Measurements from ENCODE around the gene MCF2L.

Gene MCF2L

DNA sequence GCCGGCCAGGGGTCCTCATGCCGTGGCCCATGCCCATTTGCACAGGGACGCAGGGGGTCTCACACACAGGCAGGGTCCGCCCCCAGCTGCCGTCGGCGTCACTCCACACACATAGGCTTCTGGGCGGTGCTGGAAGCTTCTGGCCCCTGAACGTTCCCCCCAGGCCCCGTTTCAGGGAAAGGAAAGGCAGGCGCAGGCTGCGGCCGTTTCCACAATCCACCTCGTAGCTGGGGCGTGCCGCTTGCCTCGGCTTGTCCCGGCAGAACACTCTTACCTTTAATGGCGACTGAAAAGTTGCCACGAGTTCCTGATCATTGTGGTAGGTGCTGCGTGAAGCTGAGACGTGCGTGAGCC, 53.4 kb downstream of the MCF2L start:
- no peak overlapping the region for H3K4me3 ChIP-seq (replicated peaks; ENCODE audit: insufficient read depth, low read length)
- TF ChIP-seq POLR2AphosphoS5 (IDR thresholded peaks at IDR 0.05; ENCODE audit: low read depth) (no peak), SPI1 (IDR thresholded peaks at IDR 0.05; ENCODE audit: borderline replicate concordance, low read depth) (no peak), GABPA (IDR thresholded peaks at IDR 0.05; ENCODE audit: low read depth) (no peak)
- TF ChIP-seq, protein P1, sequence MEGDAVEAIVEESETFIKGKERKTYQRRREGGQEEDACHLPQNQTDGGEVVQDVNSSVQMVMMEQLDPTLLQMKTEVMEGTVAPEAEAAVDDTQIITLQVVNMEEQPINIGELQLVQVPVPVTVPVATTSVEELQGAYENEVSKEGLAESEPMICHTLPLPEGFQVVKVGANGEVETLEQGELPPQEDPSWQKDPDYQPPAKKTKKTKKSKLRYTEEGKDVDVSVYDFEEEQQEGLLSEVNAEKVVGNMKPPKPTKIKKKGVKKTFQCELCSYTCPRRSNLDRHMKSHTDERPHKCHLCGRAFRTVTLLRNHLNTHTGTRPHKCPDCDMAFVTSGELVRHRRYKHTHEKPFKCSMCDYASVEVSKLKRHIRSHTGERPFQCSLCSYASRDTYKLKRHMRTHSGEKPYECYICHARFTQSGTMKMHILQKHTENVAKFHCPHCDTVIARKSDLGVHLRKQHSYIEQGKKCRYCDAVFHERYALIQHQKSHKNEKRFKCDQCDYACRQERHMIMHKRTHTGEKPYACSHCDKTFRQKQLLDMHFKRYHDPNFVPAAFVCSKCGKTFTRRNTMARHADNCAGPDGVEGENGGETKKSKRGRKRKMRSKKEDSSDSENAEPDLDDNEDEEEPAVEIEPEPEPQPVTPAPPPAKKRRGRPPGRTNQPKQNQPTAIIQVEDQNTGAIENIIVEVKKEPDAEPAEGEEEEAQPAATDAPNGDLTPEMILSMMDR (IDR thresholded peaks at IDR 0.05; ENCODE audit: insufficient read depth, low read length): no peak
- TF ChIP-seq, protein P2, sequence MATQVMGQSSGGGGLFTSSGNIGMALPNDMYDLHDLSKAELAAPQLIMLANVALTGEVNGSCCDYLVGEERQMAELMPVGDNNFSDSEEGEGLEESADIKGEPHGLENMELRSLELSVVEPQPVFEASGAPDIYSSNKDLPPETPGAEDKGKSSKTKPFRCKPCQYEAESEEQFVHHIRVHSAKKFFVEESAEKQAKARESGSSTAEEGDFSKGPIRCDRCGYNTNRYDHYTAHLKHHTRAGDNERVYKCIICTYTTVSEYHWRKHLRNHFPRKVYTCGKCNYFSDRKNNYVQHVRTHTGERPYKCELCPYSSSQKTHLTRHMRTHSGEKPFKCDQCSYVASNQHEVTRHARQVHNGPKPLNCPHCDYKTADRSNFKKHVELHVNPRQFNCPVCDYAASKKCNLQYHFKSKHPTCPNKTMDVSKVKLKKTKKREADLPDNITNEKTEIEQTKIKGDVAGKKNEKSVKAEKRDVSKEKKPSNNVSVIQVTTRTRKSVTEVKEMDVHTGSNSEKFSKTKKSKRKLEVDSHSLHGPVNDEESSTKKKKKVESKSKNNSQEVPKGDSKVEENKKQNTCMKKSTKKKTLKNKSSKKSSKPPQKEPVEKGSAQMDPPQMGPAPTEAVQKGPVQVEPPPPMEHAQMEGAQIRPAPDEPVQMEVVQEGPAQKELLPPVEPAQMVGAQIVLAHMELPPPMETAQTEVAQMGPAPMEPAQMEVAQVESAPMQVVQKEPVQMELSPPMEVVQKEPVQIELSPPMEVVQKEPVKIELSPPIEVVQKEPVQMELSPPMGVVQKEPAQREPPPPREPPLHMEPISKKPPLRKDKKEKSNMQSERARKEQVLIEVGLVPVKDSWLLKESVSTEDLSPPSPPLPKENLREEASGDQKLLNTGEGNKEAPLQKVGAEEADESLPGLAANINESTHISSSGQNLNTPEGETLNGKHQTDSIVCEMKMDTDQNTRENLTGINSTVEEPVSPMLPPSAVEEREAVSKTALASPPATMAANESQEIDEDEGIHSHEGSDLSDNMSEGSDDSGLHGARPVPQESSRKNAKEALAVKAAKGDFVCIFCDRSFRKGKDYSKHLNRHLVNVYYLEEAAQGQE (IDR thresholded peaks at IDR 0.05; ENCODE audit: insufficient replicate concordance, low read depth): no peak
- H3K27ac ChIP-seq (replicated peaks): no peak overlapping the region
- peaks cover 13% of the 10 kb centered on the region for H3K27me3 ChIP-seq (ENCODE audit: insufficient read depth, poor library complexity, severe bottlenecking)
- DNase-seq (ENCODE audit: low read depth in 1 of 2, low spot score in 1 of 2): no peak

DNA sequence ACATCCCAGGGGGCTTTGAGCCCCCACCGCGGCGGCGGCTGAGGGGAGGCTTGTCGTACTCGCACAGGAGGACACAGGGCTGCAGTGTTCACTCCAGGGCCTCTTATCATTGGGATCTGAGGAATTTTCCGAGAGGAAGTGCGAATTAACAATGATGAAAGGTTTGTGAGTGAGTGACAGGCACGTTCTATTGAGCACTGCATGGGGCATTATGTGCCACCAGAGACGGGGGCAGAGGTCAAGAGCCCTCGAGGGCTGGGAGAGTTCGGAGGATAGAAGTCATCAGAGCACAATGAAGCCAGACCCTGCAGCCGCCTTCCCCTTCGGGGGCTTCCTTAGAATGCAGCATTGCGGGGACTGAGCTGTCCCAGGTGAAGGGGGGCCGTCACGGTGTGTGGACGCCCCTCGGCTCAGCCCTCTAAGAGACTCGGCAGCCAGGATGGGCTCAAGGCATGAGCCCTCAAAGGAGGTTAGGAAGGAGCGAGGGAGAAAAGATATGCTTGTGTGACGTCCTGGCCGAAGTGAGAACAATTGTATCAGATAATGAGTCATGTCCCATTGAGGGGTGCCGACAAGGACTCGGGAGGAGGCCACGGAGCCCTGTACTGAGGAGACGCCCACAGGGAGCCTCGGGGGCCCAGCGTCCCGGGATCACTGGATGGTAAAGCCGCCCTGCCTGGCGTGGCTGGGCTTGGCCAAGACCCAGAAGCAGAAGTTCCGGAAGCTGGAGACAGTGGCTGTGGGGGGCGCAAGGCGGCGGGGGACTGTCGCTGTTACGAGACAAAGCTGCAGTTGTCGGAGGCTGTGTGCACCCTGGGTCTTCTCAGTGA, 53.9 kb downstream of the MCF2L start:
- H3K4me3 ChIP-seq (replicated peaks; ENCODE audit: insufficient read depth, low read length): no peak overlapping the region
- no peak for DNase-seq (ENCODE audit: low read depth in 1 of 2, low spot score in 1 of 2)
- TF ChIP-seq, protein P2 (IDR thresholded peaks at IDR 0.05; ENCODE audit: insufficient replicate concordance, low read depth): no peak
- TF ChIP-seq, protein P1 (IDR thresholded peaks at IDR 0.05; ENCODE audit: insufficient read depth, low read length): no peak
- TF ChIP-seq GABPA (IDR thresholded peaks at IDR 0.05; ENCODE audit: low read depth) (no peak), SPI1 (IDR thresholded peaks at IDR 0.05; ENCODE audit: borderline replicate concordance, low read depth) (no peak), POLR2AphosphoS5 (IDR thresholded peaks at IDR 0.05; ENCODE audit: low read depth) (no peak)
- H3K27ac ChIP-seq (replicated peaks): no peak overlapping the region
- H3K27me3 ChIP-seq (ENCODE audit: insufficient read depth, poor library complexity, severe bottlenecking): peaks cover 12% of the 10 kb centered on the region

DNA sequence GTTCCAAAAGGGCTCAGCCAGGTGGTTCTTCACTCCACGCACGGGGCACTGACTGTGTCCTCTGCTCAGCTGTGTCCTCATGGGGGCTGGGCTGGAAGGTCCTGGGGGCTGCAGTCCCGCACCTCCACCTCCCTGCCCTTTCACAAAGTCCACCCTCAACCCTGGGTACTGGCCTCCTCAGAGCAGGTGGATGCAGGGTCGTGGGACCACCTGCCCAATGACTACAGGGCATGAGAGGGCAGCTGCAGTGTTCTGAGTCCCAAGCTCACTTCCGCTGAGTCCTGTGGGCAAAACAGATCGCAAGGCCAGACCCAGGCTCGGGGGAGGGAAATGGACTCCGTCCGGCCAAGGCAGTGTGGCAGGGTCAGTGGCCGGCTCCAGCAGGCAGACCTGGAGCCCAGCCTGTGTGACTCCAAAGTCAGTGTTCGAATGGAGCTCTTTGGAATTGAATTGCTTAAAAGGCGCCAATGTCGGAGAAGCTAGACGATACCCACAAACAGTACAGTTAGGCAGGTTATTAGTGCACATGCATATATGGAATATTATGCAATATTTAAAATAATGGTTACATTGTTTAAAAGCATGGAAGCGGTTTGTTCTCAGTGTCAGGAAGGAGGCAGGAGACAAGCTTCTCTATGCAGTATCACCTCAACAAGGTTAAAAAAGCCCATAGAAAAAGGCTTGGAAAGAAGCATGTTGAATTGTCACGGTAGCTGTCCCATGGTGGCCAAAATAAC, 54.8 kb downstream of the MCF2L start:
- Histone ChIP-seq H3K4me3 (replicated peaks; ENCODE audit: insufficient read depth, low read length) (no peak overlapping the region), H3K27me3 (ENCODE audit: insufficient read depth, poor library complexity, severe bottlenecking) (peaks cover 6% of the 10 kb centered on the region), H3K27ac (replicated peaks) (no peak overlapping the region)
- no peak for DNase-seq (ENCODE audit: low read depth in 1 of 2, low spot score in 1 of 2)
- no peak for TF ChIP-seq SPI1 (IDR thresholded peaks at IDR 0.05; ENCODE audit: borderline replicate concordance, low read depth)
- TF ChIP-seq, protein P1 (IDR thresholded peaks at IDR 0.05; ENCODE audit: insufficient read depth, low read length): no peak
- no peak for TF ChIP-seq POLR2AphosphoS5 (IDR thresholded peaks at IDR 0.05; ENCODE audit: low read depth)
- TF ChIP-seq, protein P2 (IDR thresholded peaks at IDR 0.05; ENCODE audit: insufficient replicate concordance, low read depth): no peak
- TF ChIP-seq GABPA (IDR thresholded peaks at IDR 0.05; ENCODE audit: low read depth): no peak

Data from HL-60 (cell line).